GM12878 (cell line): Measurements from ENCODE around the gene MILR1. TPM values are rescaled to one million over a fixed set of nuclear protein-coding genes. Genes with fewer than 3 reads are reported as not detected.

ENCODE experiments used
- CEBPB ChIP-seq, 2 experiments: fragments of 150-350 bp in 1 of 2; IDR thresholded peaks; 2 replicates each; pipeline ENCODE4 v1.6.1; 2012 to 2014; ENCODE audit warnings: low read depth in 2 of 2, low read length in 2 of 2, borderline replicate concordance in 1 of 2, inconsistent platforms in 1 of 2
- IKZF2 ChIP-seq, 2 experiments: fragments of 450-650 bp; IDR thresholded peaks; 2 replicates each; pipeline ENCODE4 v1.6.1; 2017; ENCODE audit warnings: mild to moderate bottlenecking in 2 of 2, moderate library complexity in 2 of 2
- IRF4 ChIP-seq: IDR thresholded peaks from 2 replicates; pipeline ENCODE4 v1.6.1; 2011; ENCODE audit warnings: low read depth, low read length
- KDM1A ChIP-seq: fragments of 200-600 bp; sonication (generic); IDR thresholded peaks from 2 replicates; pipeline ENCODE4 v1.6.1; 2016; ENCODE audit warnings: borderline replicate concordance
- MYB ChIP-seq: fragments of 150-350 bp; IDR thresholded peaks from 2 replicates; pipeline ENCODE4 v1.6.1; 2014; ENCODE audit warnings: mild to moderate bottlenecking, low read depth, low read length, borderline replicate concordance
- NR2C1 ChIP-seq: fragments of 450-650 bp; IDR thresholded peaks from 2 replicates; pipeline ENCODE4 v1.6.1; 2017; ENCODE audit warnings: antibody characterized with exemption, mild to moderate bottlenecking, moderate library complexity
- NRF1 ChIP-seq: conservative IDR thresholded peaks from 2 replicates; pipeline ENCODE4 v1.6.1; 2011; ENCODE audit warnings: mild to moderate bottlenecking, low read depth, low read length, improper control_type of control experiment
- PBX3 ChIP-seq: IDR thresholded peaks from 2 replicates; pipeline ENCODE4 v1.6.1; 2011; ENCODE audit warnings: mild to moderate bottlenecking, low read depth, low read length, moderate library complexity; ENCODE audit not compliant: insufficient replicate concordance
- RAD21 ChIP-seq: IDR thresholded peaks from 2 replicates; pipeline ENCODE4 v1.6.1; 2011; ENCODE audit warnings: mild to moderate bottlenecking, low read depth, low read length, moderate library complexity; ENCODE audit not compliant: insufficient read depth
- RELA ChIP-seq: fragments of 450-650 bp; IDR thresholded peaks from 2 replicates; pipeline ENCODE4 v1.8.0; 2014; ENCODE audit warnings: borderline replicate concordance; ENCODE audit not compliant: partially characterized antibody
- SIX5 ChIP-seq: IDR thresholded peaks from 2 replicates; pipeline ENCODE4 v1.6.1; 2011; ENCODE audit warnings: mild to moderate bottlenecking, low read depth, low read length, moderate library complexity; ENCODE audit not compliant: severe bottlenecking
- SMARCA5 ChIP-seq: fragments of 450-650 bp; IDR thresholded peaks from 2 replicates; pipeline ENCODE4 v1.6.1; 2017; ENCODE audit warnings: mild to moderate bottlenecking
- SP1 ChIP-seq: IDR thresholded peaks from one replicate; pipeline ENCODE4 v1.6.1; 2011; ENCODE audit warnings: low read depth, low read length
- SREBF1 ChIP-seq: IDR thresholded peaks from 2 replicates; pipeline ENCODE4 v1.6.1; 2012; ENCODE audit warnings: mild to moderate bottlenecking, low read length
- STAT1 ChIP-seq: fragments of 450-650 bp; conservative IDR thresholded peaks from 2 replicates; pipeline ENCODE4 v1.6.1; 2014; ENCODE audit warnings: antibody characterized with exemption, mild to moderate bottlenecking
- ZNF687 ChIP-seq: fragments of 450-650 bp; IDR thresholded peaks from 2 replicates; pipeline ENCODE4 v1.6.1; 2017; ENCODE audit warnings: mild to moderate bottlenecking, moderate library complexity
- polyA plus RNA-seq, 11 experiments: library from polyadenylated mRNA; depleted of rRNA in 4 of 11; unstranded in 6 of 11; stranded (reverse) in 5 of 11; fragments of >200 nt; fragmentation: Nextera tagmentation in 4 of 11; fragmentation: Illumina TruSeq in 1 of 11; extraction: Ambion mirVana in 4 of 11; extraction: Trizol in 1 of 11; gene quantifications; 1 replicate in 1 of 11; 2 replicates in 10 of 11; pipeline versions ENCODE4 v1.2.1 to v1.2.3, GENCODE V29; 2011 to 2016; ENCODE audit warnings: inconsistent platforms in 2 of 11, missing spikeins in 2 of 11, low read depth in 1 of 11
- total RNA-seq, 4 experiments: library from RNA; depleted of rRNA in 3 of 4; stranded (reverse); fragments of >200 nt in 3 of 4; fragmentation: Illumina TruSeq in 1 of 4; extraction: Trizol in 1 of 4; gene quantifications; 2 replicates each; pipeline versions ENCODE4 v1.2.1 to v1.2.3, GENCODE V29; 2013 to 2021
- TF ChIP-seq, protein P1 (sequence below): IDR thresholded peaks from 2 replicates; pipeline ENCODE4 v1.6.1; 2012; ENCODE audit warnings: low read depth, low read length, improper control_type of control experiment
- TF ChIP-seq, protein P2 (sequence below): fragments of 450-650 bp; IDR thresholded peaks from 2 replicates; pipeline ENCODE4 v1.6.1; 2017; ENCODE audit warnings: mild to moderate bottlenecking, moderate library complexity

MILR1 gene
- total and polyA plus RNA-seq, 10 of the 15 experiments (the other 5 are each of a cell fraction or from before 2014, with no cell fraction given) = 2.0 to 47.2 (median 17.2) TPM

- TF ChIP-seq ZNF687 (peak; percentile 67), RAD21 (peak; percentile 36; the same call in 1 of the 2 replicates), CEBPB (IDR thresholded peaks at IDR 0.05; ENCODE audit: borderline replicate concordance in 1 of 2, low read depth in 2 of 2, low read length in 2 of 2) (no peak), MYB (peak; percentile 30; the same call in 1 of the 2 replicates), RELA (no peak), IKZF2 (IDR thresholded peaks at IDR 0.05) (0 out of 4 replicates have a peak, but pooled peaks of 1 of the 2 experiments have one; percentile 6), SMARCA5 (no peak; the same call in 1 of the 2 replicates), NRF1 (peak; percentile 92), STAT1 (no peak), SP1 (no peak), NR2C1 (0 out of 2 replicates have a peak, but pooled peaks have one; percentile 6), PBX3 (peak; percentile 81), SIX5 (no peak), SREBF1 (no peak), KDM1A (no peak), IRF4 (no peak)
- TF ChIP-seq, protein P1, sequence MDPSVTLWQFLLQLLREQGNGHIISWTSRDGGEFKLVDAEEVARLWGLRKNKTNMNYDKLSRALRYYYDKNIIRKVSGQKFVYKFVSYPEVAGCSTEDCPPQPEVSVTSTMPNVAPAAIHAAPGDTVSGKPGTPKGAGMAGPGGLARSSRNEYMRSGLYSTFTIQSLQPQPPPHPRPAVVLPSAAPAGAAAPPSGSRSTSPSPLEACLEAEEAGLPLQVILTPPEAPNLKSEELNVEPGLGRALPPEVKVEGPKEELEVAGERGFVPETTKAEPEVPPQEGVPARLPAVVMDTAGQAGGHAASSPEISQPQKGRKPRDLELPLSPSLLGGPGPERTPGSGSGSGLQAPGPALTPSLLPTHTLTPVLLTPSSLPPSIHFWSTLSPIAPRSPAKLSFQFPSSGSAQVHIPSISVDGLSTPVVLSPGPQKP = peak; percentile 51; the same call in 1 of the 2 replicates
- TF ChIP-seq, protein P2, sequence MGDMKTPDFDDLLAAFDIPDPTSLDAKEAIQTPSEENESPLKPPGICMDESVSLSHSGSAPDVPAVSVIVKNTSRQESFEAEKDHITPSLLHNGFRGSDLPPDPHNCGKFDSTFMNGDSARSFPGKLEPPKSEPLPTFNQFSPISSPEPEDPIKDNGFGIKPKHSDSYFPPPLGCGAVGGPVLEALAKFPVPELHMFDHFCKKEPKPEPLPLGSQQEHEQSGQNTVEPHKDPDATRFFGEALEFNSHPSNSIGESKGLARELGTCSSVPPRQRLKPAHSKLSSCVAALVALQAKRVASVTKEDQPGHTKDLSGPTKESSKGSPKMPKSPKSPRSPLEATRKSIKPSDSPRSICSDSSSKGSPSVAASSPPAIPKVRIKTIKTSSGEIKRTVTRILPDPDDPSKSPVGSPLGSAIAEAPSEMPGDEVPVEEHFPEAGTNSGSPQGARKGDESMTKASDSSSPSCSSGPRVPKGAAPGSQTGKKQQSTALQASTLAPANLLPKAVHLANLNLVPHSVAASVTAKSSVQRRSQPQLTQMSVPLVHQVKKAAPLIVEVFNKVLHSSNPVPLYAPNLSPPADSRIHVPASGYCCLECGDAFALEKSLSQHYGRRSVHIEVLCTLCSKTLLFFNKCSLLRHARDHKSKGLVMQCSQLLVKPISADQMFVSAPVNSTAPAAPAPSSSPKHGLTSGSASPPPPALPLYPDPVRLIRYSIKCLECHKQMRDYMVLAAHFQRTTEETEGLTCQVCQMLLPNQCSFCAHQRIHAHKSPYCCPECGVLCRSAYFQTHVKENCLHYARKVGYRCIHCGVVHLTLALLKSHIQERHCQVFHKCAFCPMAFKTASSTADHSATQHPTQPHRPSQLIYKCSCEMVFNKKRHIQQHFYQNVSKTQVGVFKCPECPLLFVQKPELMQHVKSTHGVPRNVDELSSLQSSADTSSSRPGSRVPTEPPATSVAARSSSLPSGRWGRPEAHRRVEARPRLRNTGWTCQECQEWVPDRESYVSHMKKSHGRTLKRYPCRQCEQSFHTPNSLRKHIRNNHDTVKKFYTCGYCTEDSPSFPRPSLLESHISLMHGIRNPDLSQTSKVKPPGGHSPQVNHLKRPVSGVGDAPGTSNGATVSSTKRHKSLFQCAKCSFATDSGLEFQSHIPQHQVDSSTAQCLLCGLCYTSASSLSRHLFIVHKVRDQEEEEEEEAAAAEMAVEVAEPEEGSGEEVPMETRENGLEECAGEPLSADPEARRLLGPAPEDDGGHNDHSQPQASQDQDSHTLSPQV = no peak
These were observed 48.1 kb downstream of the MILR1 start, which contains the start of gene POLG2 (continued) for GRCh38 chr17:64496786-64497564.
